A375 (cell line): ENCODE results near the gene ARL4D. TPM values are rescaled to one million over a fixed set of nuclear protein-coding genes. Genes with fewer than 3 reads are reported as not detected.

ENCODE experiments used
- small RNA-seq: library from RNA; depleted of rRNA; stranded (forward); fragments of <200 nt; gene quantifications from one replicate; pipeline ENCODE3, GENCODE V24; 2014
- total RNA-seq: library from RNA; depleted of rRNA; stranded (reverse); fragments of >200 nt; shearing (Covaris generic); gene quantifications from 2 replicates; pipeline ENCODE4 v1.2.3, GENCODE V29; 2014; rRNA removed

The ARL4D gene, protein sequence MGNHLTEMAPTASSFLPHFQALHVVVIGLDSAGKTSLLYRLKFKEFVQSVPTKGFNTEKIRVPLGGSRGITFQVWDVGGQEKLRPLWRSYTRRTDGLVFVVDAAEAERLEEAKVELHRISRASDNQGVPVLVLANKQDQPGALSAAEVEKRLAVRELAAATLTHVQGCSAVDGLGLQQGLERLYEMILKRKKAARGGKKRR
- 16.9 and 22.3 TPM in 2 replicates for total RNA-seq

GRCh38 chr17:43398724-43399595, at the start of gene ARL4D:
ARL4D (plus strand) TSS chr17:43398993; CDS start chr17:43399733, 740 bp downstream.

Small RNA genes within 50 kb of the gene (small RNA-seq; reads per million reads assigned to genes)
- not detected for gene RNU6-1137P
- gene RNU6-406P: not detected
- not detected for gene RNU6-470P

Other genes starting within 250 kb of the ARL4D start
- 82.3 and 83.6 TPM in 2 replicates for gene NBR1, start 227.8 kb upstream of the ARL4D start, total RNA-seq
- gene TMEM106A, start 187.1 kb upstream of the ARL4D start, total RNA-seq: 2.0 and 2.3 TPM in 2 replicates
- 0.23 TPM in 1 of 2 replicates, not detected in the other for gene CCDC200, start 170.4 kb upstream of the ARL4D start, total RNA-seq
- gene RNU2-1, start 165.0 kb upstream of the ARL4D start, total RNA-seq: not detected in 2 replicates
- gene DHX8, start 85.0 kb downstream of the ARL4D start, total RNA-seq: 62.0 and 67.4 TPM in 2 replicates
- gene ETV4, start 147.3 kb downstream of the ARL4D start, total RNA-seq: 139 and 158 TPM in 2 replicates